NCI-H2171 treated with DMSO at 0.1 percent for 48 hours (cell line): ENCODE results near the gene SERPINF2.
A peak's percentile ranks its signal among the peaks of the same experiment; 100 is the strongest.
"Not testable (repeated sequence)": the region's sequence is repeated elsewhere in the genome, so short reads cannot be mapped to it uniquely, and the experiment has no call there.

Source experiments
- DNase-seq: peaks from one replicate; lab custom pipeline; 2025; lab: John Stamatoyannopoulos, UW

Gene SERPINF2

GRCh38 chr17:1789936-1790335, 47.3 kb downstream of the SERPINF2 start:
- DNase-seq = peak; percentile 34

GRCh38 chr17:1792495-1793446, 50.1 kb downstream of the SERPINF2 start:
- peak; percentile 72 for DNase-seq

- DNase-seq = peak; percentile 96
Observed at GRCh38 chr17:1793447-1793806, 50.8 kb downstream of the SERPINF2 start.

- DNase-seq = peak; percentile 74
Observed at GRCh38 chr17:1796800-1797199, 54.1 kb downstream of the SERPINF2 start.

- peak; percentile 90 for DNase-seq
Observed at GRCh38 chr17:1797323-1797722, 54.7 kb downstream of the SERPINF2 start.

GRCh38 chr17:1797846-1798245, 55.2 kb downstream of the SERPINF2 start:
- DNase-seq = not testable (repeated sequence)

- DNase-seq = no peak
Observed at GRCh38 chr17:1800240-1800639, 57.6 kb downstream of the SERPINF2 start.

- DNase-seq = no peak
Observed at GRCh38 chr17:1800712-1801111, 58.0 kb downstream of the SERPINF2 start.

- no peak for DNase-seq
Observed at GRCh38 chr17:1802429-1802828, 59.8 kb downstream of the SERPINF2 start.

GRCh38 chr17:1803280-1803679, 60.6 kb downstream of the SERPINF2 start:
- DNase-seq = no peak
